ENCODE measurements around the gene UBE2D2. TPM values are rescaled to one million over a fixed set of nuclear protein-coding genes. Genes with fewer than 3 reads are reported as not detected.

The UBE2D2 gene
- total and polyA plus RNA-seq, 2 of the 13 experiments (the other 11 are each of a cell fraction or from before 2014, with no cell fraction given) = 79.1 to 109 TPM

DNA sequence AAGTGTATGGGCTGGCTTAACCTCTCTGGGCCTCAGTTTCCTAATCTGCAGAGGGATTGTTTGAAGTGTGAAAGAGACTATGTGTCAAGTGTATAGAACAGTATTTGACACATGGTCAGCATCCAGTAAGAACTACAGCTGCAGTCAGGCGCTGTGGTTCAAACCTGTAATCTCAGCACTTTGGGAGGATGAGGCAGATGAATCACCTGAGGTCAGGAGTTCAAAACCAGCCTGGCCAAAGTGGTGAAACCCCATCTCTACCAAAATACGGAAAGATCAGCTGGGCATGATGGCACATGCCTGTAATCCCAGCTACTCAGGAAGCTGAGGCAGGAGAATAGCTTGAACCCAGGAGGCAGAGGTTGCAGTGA, 46.7 kb upstream of the UBE2D2 start:
- POLR2A ChIA-PET = interaction anchor here (2.4 kb wide), 1 partner anchor 11 kb away, joined by 23 read pairs; no protein-coding TSS in a partner anchor
- no peak overlapping the region for H3K9ac ChIP-seq (ENCODE audit: insufficient read depth, low read depth, low read length)
- no peak for FAIRE-seq

More for the DNA sequence above, 46.7 kb upstream of the UBE2D2 start:
- in situ Hi-C loops (cut with HindIII; ENCODE audit: extremely low pct_ligation_motif_present, low pct_unique_long_range_greater_than_20kb) = no loop called here
- BruUV-seq (replicated peaks) = no TSS peak
- ATAC-seq (no peak), DNase-seq (ENCODE audit: low spot score) (no peak)
- Histone ChIP-seq H2AFZ (ENCODE audit: low read length) (no peak overlapping the region), H3K4me2 (ENCODE audit: low read depth, low read length) (no peak overlapping the region), H3K27me3 (ENCODE audit: control insufficient read depth in 1 of 2, insufficient read depth in 2 of 2, low read length in 2 of 2) (no peaks in the 10 kb centered on the region; a peak in 1 of 5 replicates), H3K4me1 (ENCODE audit: insufficient read depth, low read length) (peaks cover 23% of the 10 kb centered on the region), H3K27ac (ENCODE audit: extremely low read length, insufficient read depth, low read length) (no peak overlapping the region), H3K79me2 (ENCODE audit: insufficient read depth, low read length) (no peaks in the 10 kb centered on the region), H3K4me3 (replicated peaks in 1 of 3; ENCODE audit: insufficient read depth in 1 of 3, low read depth in 2 of 3, low read length in 3 of 3) (no peak overlapping the region), H4K20me1 (ENCODE audit: insufficient read depth, low read length) (no peaks in the 10 kb centered on the region), H3K36me3 (replicated peaks in 1 of 2; ENCODE audit: control insufficient read depth in 1 of 2, insufficient read depth in 2 of 2, low read length in 2 of 2) (peaks cover 5 to 25% of the 10 kb centered on the region in 2 experiments; a peak in 4 of 5 replicates), H3K9me3 (ENCODE audit: low read length) (no peaks in the 10 kb centered on the region)
- CTCF ChIA-PET (ENCODE audit: low intra/inter-chr PET ratio, low total read pairs) = interaction anchor here (3.2 kb wide), 1 partner anchor 92 kb away, joined by 60 read pairs; no protein-coding TSS in a partner anchor
- WGBS (ENCODE audit: low lambda C conversion rate) = 81% methylated on average over 2 of the region's 2 CpGs
- intact Hi-C loops (cut with micrococcal nuclease; ENCODE audit: unreplicated experiment) = no loop called here
- no peak for TF ChIP-seq GABPB1 (CRISPR knock-in tag; IDR thresholded peaks at IDR 0.05)
- no peak for TF ChIP-seq JUND (CRISPR knock-in tag; IDR thresholded peaks at IDR 0.05)
- TF ChIP-seq HNRNPH1 (optimal IDR thresholded peaks at IDR 0.05; ENCODE audit: low read depth, low read length) = no peak
- TF ChIP-seq, protein P1, sequence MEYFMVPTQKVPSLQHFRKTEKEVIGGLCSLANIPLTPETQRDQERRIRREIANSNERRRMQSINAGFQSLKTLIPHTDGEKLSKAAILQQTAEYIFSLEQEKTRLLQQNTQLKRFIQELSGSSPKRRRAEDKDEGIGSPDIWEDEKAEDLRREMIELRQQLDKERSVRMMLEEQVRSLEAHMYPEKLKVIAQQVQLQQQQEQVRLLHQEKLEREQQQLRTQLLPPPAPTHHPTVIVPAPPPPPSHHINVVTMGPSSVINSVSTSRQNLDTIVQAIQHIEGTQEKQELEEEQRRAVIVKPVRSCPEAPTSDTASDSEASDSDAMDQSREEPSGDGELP (IDR thresholded peaks at IDR 0.05; ENCODE audit: borderline replicate concordance, low read depth) = no peak
- no peak for TF ChIP-seq KDM2A (CRISPR knock-in tag; IDR thresholded peaks at IDR 0.05; ENCODE audit: borderline replicate concordance, low read depth)
- TF ChIP-seq HMG20A (CRISPR knock-in tag; IDR thresholded peaks at IDR 0.05; ENCODE audit: borderline replicate concordance) = no peak
- no peak for TF ChIP-seq NCOR1 (IDR thresholded peaks at IDR 0.05; ENCODE audit: borderline replicate concordance, low read length)
- TF ChIP-seq THAP11 (CRISPR knock-in tag; IDR thresholded peaks at IDR 0.05) = no peak
- no peak for TF ChIP-seq ZNF616 (CRISPR knock-in tag; IDR thresholded peaks at IDR 0.05; ENCODE audit: low read depth)
- no peak for TF ChIP-seq IRF2 (CRISPR knock-in tag; IDR thresholded peaks at IDR 0.05)
- TF ChIP-seq IKZF1 (IDR thresholded peaks at IDR 0.05) = no peak
- TF ChIP-seq NR2F1 (CRISPR knock-in tag; IDR thresholded peaks at IDR 0.05) = no peak
- TF ChIP-seq, protein P2, sequence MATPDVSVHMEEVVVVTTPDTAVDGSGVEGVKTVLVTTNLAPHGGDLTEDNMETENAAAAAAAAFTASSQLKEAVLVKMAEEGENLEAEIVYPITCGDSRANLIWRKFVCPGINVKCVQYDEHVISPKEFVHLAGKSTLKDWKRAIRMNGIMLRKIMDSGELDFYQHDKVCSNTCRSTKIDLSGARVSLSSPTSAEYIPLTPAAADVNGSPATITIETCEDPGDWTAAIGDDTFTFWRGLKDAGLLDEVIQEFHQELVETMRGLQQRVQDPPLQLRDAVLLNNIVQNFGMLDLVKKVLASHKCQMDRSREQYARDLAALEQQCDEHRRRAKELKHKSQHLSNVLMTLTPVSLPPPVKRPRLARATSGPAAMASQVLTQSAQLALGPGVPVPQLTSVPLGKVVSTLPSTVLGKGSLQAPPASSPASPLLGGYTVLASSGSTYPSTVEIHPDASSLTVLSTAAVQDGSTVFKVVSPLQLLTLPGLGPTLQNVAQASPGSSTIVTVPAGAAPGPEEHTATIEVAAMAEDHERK (CRISPR knock-in tag; IDR thresholded peaks at IDR 0.05; ENCODE audit: low read depth) = no peak
- TF ChIP-seq ZNF180 (CRISPR knock-in tag; IDR thresholded peaks at IDR 0.05; ENCODE audit: borderline replicate concordance, low read depth) = no peak
